ENCODE measurements around the gene CCDC102B.
"Not testable (repeated sequence)": the region's sequence is repeated elsewhere in the genome, so short reads cannot be mapped to it uniquely, and the experiment has no call there.

The CCDC102B gene

GRCh38 chr18:68797871-68798270, at the start of gene CCDC102B:
Gene CCDC102B (plus strand): TSS chr18:68798080. CDS start chr18:68836764, 38,684 bp downstream.
- DNase-seq = no peak

DNA sequence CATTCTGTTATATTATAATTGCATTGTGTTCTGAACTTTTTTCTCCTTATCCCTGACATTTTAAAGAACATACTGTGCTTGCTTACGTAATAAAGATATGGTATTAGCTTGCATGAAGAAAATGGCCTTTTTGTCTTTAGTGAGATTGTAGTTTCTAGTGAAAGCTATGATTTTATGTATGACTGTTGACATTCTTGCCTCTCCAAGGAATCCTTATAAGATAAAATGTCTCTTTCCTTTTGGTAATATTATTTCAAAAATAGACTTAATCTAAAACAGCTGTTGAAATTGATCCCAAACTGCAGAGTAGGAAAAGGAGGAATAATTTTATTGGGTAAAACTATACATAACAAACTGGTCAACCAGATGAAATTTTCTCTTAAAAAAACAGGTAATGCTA, 40.8 kb upstream of the CCDC102B start:
- DNase-seq = no peak

GRCh38 chr18:68759308-68759707, 38.6 kb upstream of the CCDC102B start:
- no peak for DNase-seq

- no peak for DNase-seq
Observed at GRCh38 chr18:68763083-68763482, 34.8 kb upstream of the CCDC102B start.

DNA sequence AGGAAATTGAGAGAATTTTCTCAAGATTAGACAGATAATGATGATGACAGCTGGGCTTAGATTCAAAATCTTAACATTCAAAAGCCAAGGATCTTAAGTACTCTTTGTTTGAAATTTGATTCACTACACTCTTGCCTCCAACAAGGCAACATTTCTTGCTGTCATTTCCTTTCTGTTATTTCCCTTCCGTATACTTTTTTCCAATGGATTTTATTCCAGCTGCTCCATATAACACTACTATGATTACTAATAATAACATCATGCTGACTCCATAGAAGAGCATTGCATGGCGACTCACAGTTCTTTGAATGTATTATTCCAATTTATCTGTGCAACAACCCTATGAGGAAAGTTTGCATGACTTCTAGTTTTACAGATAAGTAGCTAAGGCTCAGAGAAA, 33.9 kb upstream of the CCDC102B start:
- no peak for DNase-seq

DNA sequence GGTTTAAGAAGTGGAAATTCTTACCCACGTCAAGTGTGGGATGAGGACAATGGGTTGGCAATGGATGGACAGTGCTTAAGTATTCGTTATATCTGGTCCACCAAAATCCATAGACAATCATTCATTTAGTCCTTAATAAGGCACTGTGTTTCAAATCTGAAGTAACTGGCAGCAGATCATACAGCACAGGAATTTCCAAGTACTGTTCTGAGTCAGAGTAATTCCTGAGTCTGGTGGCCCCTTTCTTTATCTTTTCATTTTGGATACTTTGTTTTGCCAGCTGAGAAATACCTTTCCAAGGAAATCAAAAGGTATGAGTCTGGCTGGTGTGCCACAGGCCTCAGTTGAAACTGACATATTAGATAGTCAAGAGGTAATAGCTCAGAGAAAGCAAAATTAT, 31.4 kb upstream of the CCDC102B start:
- no peak for DNase-seq

DNA sequence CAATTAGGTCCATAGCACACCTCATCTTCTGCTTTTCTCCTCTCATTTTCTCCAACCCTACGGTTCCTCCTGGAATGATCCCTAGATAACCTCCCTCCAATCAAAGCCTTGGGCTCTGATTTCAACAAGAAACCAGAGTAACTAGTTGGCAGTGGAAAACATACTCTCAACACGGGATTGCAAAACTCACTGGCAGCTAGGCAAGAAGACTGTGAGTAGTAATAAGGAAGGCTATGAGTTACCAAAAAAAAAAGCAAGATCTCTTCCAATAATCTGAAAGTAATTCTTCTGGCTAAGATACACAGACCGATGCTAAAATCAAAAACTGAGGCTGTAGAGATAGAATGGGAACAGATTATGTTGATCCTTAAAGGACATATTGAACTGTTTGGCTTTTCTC, 28.4 kb upstream of the CCDC102B start:
- no peak for DNase-seq

DNA sequence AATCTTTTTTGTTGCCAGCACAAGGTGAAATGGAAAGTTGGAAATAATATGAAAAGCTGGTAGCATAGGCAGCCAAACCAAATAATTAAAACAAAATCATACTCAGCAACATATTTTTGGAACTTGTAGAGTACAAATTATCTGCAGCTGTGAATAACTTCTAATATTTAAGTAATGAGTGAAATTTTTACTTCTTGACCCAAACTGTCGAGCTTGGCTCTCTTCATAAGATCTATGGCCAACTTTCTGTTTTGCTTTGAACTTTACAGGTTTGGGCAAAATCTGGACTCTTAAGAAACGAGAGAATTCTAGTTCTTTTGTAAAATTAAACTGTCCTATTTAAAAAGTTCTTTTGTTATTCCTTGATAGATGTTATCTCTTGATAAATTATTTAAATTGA, 25.6 kb upstream of the CCDC102B start:
- DNase-seq = no peak

GRCh38 chr18:68778280-68778886, 19.5 kb upstream of the CCDC102B start:
- no peak for DNase-seq

DNA sequence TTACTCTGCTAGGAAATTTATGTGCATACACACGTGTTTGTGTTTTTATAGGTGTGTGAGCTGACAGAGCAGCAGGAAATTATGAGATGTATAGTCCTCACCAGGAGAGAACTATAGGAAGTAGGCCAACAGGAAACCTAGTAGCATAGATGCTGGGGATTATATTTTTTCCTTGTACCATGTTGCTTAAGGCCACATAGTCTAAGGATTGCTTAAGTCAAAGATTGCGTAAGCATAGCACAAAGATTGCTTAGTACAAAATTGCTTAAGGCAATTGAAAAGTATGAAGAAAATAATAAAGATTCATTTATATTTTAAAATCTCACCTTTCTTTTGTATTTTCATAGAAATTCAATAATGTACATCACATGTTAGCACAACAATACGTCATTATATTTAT, 18.7 kb upstream of the CCDC102B start:
- no peak for DNase-seq

- DNase-seq = no peak
Observed at GRCh38 chr18:68780802-68781635, 16.9 kb upstream of the CCDC102B start.

- DNase-seq = no peak
Observed at GRCh38 chr18:68783506-68783905, 14.4 kb upstream of the CCDC102B start.

GRCh38 chr18:68784071-68784470, 13.8 kb upstream of the CCDC102B start:
- no peak for DNase-seq

DNA sequence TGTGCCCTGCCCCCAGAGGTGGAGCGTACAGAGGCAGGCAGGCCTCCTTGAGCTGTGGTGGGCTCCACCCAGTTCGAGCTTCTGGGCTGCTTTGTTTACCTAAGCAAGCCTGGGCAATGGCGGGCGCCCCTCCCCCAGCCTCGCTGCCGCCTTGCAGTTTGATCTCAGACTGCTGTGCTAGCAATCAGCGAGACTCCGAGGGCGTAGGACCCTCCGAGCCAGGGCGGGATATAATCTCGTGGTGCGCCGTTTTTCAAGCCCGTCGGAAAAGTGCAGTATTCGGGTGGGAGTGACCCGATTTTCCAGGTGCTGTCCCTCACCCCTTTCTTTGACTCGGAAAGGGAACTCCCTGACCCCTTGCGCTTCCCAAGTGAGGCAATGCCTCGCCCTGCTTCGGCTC, 7.6 kb upstream of the CCDC102B start:
- DNase-seq = not testable (repeated sequence)

DNA sequence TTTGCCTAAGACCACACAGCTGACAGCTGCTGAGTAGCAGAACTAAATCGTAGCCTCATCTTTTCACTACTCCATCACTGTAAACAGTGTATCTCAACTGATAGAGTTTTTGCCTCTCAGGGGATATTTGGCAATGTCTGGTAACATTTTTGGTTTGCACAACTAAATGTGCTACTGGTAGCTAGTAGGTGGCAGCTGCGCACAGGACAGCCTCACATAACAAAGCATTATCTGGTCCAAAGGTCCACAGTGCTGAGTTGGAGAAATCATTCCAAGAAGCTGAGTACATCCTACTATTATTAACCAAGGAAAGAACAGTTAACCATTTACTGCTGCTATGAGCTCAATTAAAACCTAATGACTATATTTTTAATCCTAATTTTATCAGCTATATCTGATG, 6.1 kb upstream of the CCDC102B start:
- DNase-seq = no peak

- DNase-seq = no peak
Observed at GRCh38 chr18:68793951-68794350, 3.9 kb upstream of the CCDC102B start.

GRCh38 chr18:68796936-68797690, 767 bp upstream of the CCDC102B start:
- no peak for DNase-seq

GRCh38 chr18:68800075-68800474, 2.2 kb downstream of the CCDC102B start:
- DNase-seq = no peak

DNA sequence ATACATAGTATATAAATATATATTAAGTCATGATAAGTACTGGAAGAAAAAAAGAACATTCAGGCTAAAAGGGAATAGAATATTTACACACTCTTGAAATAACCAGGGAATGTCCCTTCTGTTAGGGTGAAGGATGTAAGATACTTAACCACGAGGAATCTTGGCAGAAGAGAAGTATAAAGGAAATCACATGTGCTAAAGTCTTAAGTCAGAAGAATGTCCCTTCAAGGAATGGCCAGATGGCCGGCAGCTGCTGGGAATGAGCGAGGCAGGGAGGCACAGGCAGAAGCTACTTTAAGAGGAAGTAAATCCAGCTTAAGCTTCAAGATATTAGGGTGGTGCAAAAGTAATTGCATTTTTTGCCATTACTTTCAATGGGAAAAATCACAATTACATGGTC, 5.5 kb downstream of the CCDC102B start:
- DNase-seq = no peak

DNA sequence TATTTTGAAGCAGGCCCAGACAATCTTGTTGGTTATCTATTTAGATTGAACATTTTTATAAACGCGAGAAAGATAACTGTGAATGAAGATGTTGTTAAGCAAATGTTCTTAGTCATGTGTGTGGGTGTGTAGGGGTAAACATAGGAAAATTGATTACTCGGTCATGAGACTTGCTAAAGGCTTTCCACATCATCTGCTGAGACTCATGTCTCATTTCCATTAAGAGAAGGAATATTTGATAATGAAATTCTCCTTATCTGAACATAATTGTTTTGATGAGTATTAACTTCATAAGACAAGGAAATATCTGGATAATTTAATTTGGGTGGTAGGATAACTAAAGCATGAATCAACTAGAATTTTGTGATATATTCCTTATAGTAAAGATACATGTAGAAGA, 19.7 kb downstream of the CCDC102B start:
- no peak for DNase-seq

DNA sequence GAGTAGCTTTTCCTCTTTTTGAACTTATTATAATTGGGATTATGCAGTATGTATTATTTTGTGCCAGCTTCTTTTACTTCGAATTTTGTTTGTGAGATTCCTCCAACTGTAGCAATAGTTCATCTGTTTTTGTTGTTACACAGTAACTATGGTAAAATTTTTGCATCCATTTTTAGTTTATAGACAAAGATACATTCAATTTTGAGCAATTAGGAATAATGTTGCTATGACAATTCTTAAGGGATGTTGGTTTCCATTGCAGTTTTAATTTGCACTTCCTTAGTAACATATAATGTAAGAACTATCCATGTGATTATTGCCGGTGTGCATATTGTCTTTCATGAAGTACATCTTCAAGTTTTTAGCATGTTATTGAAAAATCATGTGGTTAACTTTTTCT, 20.7 kb downstream of the CCDC102B start:
- no peak for DNase-seq

DNA sequence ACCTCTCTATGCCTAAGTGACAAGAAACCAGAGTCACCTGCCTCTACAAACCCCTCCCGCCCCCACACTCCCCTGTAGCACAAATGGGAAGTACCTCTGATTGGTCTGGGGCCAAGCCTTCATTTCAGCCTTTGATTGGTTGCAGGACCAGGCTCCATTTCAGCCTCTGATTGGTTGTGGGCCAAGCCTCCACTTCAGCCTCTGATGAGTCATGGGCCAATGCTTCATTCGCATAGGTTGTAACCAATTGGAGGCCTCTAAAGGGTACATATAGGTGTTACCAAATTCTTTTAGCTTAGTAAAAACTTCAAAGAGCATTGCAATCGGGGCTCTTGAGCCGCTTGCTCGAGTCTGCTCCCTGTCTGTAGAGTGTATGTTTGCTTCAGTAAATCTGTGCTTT, 25.0 kb downstream of the CCDC102B start:
- DNase-seq = no peak

DNA sequence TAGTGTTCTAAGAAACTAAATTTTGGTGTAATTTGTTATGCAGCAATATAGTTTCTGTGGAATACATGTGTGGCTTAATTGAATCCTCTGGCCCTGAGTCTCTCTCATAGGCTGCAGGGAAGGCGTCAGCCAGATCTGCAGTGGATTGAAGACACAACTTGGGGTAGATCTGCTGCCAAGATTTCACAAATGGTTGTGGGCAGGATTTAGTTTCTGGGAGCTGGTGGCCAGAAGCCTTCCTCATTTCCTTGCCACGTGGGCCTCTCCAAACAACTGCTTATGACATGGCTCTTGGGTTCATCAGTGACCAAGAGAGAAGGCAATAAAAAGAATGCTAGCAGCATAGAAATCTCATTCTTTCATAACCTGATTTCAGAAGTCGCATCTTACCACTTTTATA, 28.2 kb downstream of the CCDC102B start:
- DNase-seq = no peak

Data from SHP77 treated with DMSO at 0.1 percent for 48 hours (cell line).